ENCODE measurements around the gene GPD1.
"Not testable (repeated sequence)": the region's sequence is repeated elsewhere in the genome, so short reads cannot be mapped to it uniquely, and the experiment has no call there.

The GPD1 gene

DNA sequence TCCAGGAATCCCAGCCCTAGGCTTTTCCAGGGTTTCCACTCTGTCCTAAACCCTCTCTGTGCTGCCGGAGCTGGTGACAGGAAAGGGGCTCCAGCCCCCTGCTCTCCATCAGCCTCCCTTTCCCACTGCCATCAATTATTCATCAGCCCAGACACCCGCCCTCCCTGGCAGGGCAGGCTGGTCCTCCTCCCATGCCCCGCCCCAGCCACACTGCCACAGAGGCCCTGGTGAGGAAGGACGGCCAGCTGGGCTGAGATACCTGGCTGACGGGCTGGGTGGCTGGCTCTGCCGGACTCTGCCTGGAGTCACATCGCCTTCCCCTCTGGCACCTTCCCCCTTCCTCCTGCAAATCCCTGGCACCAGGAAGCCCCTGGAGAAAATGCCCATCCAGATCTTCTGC, 30.6 kb upstream of the GPD1 start:
- no peak for DNase-seq

- DNase-seq, result no peak
Observed at GRCh38 chr12:50073712-50074111, 30.1 kb upstream of the GPD1 start.

DNA sequence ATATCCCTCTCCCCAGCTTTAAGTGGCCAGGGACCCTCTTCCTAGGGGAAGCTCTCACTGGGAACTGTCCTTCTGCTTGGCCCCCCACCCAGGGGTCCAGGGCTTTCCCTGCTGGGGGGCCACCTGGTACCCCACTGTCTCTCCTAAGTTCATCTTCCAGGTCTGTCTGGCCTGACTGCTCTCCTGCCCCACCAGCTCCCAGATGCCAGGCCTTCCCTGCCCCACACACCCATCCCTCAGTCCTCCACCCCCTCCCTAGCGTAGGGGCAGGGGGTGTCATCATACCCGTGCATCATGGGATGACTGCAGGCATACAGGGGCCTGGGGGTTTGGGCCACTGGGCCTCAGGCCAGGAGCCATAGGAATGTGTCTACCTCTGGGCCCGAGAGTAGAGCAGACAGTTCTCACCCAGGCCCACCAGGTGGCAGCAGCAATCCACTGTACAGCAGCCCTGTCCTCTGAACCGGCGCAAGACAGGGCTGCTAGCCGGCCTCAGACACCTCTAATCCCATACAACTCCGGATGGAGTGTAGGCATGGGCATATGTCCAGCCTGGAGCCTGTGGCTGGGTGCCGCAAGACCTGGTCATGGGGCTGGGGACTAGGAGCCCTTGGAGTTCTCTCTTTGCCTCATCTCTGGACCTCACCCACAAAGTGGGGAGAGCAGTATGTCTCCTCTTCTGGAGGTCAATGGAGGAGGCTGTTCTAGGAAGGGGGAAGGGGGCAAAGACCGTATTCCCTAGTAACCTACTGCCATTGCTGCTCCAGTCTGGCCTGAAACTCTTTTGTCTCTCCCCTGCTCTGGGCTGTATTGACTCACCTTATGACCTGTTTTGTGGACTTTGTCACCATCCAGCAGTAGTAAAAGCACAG, 28.6 kb upstream of the GPD1 start:
- DNase-seq, result peak; percentile 19 to 87 (median 65)

DNA sequence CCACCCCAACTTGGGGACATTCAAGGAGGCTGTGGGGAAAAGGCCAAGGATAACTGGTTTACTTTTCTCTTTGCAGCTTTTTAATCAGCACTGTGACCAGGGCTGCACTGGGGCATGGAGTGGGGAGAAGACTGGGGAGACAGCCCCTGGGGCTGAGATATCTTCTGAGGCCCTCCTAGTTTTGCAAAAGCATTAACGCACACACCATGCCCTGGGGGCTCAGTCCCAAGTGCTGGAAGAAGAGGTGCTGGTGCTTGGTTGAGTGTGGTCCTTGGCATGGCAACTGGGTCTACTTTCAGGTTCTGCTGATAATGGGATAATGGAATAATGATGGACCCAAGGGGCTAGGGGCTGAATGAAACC, 28.0 kb upstream of the GPD1 start:
- no peak for DNase-seq

DNA sequence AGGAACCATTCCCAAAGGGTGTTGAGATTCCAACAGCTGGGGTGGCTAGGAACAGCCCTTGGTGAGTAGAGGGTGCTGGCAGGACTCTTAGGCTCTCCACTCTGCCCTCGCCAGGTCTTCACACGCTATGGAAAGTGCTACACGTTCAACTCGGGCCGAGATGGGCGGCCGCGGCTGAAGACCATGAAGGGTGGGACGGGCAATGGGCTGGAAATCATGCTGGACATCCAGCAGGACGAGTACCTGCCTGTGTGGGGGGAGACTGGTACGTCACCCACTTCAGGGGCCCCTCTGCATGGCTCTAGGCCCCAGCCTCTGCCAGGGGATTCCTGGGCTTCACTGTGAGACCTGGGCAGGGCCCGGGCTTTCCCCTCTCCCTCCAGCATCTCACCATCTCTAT, 26.7 kb upstream of the GPD1 start:
- no peak for DNase-seq

DNA sequence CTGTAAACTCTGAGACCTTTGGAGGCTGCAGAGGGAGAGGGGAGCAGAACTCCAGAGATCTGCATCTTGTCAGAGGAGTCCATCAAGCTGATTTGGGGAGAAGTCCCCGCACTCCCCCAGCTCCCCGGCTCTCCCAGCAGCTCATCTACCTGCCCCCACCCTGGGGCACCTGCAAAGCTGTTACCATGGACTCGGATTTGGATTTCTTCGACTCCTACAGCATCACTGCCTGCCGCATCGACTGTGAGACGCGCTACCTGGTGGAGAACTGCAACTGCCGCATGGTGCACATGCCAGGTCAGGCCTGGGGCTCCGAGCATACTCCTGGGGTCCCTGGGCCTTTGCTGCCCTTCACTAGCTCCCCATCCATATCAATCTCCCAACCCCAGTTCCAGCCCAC, 25.5 kb upstream of the GPD1 start:
- no peak for DNase-seq

- DNase-seq, result no peak
Observed at GRCh38 chr12:50079771-50080170, 24.0 kb upstream of the GPD1 start.

DNA sequence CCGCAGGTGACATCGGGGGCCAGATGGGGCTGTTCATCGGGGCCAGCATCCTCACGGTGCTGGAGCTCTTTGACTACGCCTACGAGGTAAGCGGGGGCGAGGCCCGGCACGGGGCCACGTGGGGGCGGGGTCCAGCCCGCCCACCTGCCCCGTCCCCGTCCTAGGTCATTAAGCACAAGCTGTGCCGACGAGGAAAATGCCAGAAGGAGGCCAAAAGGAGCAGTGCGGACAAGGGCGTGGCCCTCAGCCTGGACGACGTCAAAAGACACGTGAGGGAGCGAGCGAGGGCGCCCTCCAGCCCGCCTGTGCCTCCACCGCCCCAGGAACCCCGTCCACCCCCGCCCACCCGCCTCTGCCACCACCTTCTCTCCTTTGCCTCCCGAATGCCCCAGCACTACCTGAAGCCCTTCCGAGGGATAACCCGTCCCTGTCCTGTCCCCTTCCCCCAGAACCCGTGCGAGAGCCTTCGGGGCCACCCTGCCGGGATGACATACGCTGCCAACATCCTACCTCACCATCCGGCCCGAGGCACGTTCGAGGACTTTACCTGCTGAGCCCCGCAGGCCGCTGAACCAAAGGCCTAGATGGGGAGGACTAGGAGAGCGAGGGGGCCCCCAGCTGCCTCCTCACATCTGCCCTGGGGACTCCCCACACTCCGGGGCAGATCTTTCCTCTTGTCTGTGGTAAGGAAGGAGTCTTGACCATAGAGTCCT, 22.6 kb upstream of the GPD1 start:
- no peak for DNase-seq

DNA sequence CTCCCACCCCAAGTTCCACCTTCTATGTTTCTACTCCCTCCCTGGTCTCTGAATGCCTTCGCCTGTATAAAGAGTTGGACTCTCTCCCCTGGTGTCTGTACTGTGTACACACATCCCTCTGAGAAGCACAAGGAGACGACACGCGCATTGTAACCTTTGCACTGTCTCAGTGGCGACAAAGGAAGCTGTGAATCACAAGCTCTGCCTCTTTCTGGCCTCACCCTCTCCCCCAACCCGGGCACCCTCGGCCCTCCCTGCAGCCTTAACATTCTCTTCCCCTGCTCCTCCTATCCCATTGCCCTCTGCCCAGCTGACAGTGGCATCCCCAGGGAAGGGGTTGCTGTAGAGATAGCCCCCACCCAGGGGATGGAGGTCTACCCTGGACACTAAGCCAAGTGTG, 21.2 kb upstream of the GPD1 start:
- DNase-seq, result no peak

GRCh38 chr12:50083301-50083700, 20.5 kb upstream of the GPD1 start:
- DNase-seq, result no peak

DNA sequence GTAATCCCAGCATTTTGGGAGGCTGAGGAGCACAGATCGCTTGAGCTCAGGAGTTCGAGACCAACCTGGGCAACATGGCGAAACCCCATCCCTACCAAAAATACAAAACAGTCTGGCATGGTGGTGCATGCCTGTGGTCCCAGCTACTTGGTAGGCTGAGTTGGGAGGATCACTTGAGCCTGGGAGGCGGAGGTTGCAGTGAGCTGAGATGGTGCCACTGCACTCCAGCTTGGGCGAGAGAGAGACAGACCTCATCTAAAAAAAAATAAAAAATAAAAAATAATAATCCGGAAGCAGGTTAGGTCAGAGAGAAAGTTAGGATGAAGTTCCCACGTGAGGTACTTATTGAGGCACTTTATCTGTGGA, 19.4 kb upstream of the GPD1 start:
- DNase-seq, result not testable (repeated sequence)

- peak; percentile 48 to 95 (median 88) for DNase-seq
Observed at GRCh38 chr12:50084775-50085614, 18.8 kb upstream of the GPD1 start, which contains the start of gene SMARCD1. Gene SMARCD1 (plus strand): TSS chr12:50085342. CDS start chr12:50085370, 28 bp downstream.

- no peak for DNase-seq
Observed at GRCh38 chr12:50085615-50086072, 18.2 kb upstream of the GPD1 start.

GRCh38 chr12:50086148-50086547, 17.7 kb upstream of the GPD1 start:
- no peak for DNase-seq

- no peak for DNase-seq
Observed at GRCh38 chr12:50087151-50087550, 16.7 kb upstream of the GPD1 start.

DNA sequence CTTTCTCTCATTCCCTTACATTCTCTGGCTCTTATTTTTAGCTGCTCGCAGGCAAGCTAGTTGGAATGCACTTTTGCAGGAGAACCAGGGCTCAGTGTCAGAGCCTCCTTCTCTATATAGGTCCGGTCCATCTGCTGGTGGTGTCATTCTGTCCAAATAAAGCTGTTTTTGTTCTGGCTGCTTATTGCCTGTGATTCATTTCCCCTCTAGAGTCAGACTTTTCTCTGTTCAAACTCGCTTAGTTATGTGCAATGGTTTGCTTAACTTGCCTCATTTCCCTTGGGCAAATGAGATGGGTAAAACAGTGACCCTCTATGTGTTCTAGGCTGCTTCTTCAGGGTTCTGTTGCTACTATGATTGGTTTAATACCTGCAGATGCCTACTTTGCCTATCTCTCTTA, 15.8 kb upstream of the GPD1 start:
- DNase-seq, result no peak

DNA sequence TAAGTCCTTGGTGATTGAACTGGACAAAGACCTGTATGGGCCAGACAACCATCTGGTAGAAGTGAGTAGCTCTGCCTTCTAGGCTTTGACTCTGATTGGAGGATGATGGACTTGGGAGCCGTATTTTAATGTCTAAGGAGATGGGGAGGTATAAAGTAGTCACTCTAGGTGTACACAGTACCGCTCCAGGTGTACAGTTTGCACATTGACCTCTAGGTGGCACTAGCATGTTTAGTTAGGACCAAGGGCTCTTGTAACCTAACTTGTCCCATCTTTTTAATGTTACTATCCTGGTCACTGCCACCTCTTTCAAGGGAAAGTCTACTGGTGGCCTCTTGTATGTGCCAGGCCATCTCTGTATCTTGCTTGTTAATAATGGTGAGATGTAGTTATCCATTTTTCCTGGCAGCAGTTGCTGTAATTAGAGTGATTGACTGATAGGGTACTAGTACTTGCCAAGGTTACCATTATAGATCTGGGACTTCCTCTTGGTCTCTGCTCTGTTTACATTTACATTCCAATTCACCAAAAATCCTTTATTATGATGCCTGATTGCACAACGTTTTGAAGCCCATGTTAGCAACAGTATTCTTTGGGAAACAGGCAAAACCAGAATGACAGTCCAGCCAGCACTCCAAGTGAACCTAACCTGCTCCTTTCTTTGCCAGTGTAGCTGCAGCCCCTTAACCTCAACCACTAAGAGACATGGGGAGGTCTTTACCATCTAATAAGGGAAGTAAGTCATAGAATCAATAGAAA, 15.1 kb upstream of the GPD1 start:
- DNase-seq, result peak in 13 of 51 donors; percentile 10 to 49 (median 24)

GRCh38 chr12:50089730-50090129, 14.1 kb upstream of the GPD1 start:
- DNase-seq, result no peak

GRCh38 chr12:50090391-50090790, 13.4 kb upstream of the GPD1 start:
- DNase-seq, result no peak

- no peak for DNase-seq
Observed at GRCh38 chr12:50097952-50098351, 5.9 kb upstream of the GPD1 start.
